NCI-H146 (cell line): ENCODE measurements around the gene MAGOH.
"Not testable (repeated sequence)": the region's sequence is repeated elsewhere in the genome, so short reads cannot be mapped to it uniquely, and the experiment has no call there.

Experiments
- DNase-seq: peaks from one replicate; lab custom pipeline; 2025; lab: John Stamatoyannopoulos, UW

MAGOH gene

GRCh38 chr1:53220171-53220961 lies 18.0 kb downstream of the MAGOH start, which contains the start of gene CZIB:
TSS of gene CZIB (minus strand) at chr1:53220634. CDS start at chr1:53220575, 59 bp downstream.
- DNase-seq: peak; percentile 96

- no peak for DNase-seq
Observed at GRCh38 chr1:53219711-53220110, 18.6 kb downstream of the MAGOH start.

GRCh38 chr1:53218201-53218600 lies 20.1 kb downstream of the MAGOH start:
- DNase-seq: no peak

GRCh38 chr1:53214376-53214940 lies 23.9 kb downstream of the MAGOH start:
- DNase-seq: no peak

GRCh38 chr1:53210954-53211353 lies 27.4 kb downstream of the MAGOH start:
- no peak for DNase-seq

- no peak for DNase-seq
Observed at GRCh38 chr1:53210352-53210751, 28.0 kb downstream of the MAGOH start.

GRCh38 chr1:53207726-53208125 lies 30.6 kb downstream of the MAGOH start:
- DNase-seq: no peak

- DNase-seq: no peak
Observed at GRCh38 chr1:53206735-53207379, 31.5 kb downstream of the MAGOH start.

- not testable (repeated sequence) for DNase-seq
Observed at GRCh38 chr1:53206083-53206685, 32.1 kb downstream of the MAGOH start.

- not testable (repeated sequence) for DNase-seq
Observed at GRCh38 chr1:53205496-53205895, 32.8 kb downstream of the MAGOH start.

GRCh38 chr1:53203466-53203865 lies 34.9 kb downstream of the MAGOH start:
- DNase-seq: no peak

GRCh38 chr1:53198241-53198651 lies 40.1 kb downstream of the MAGOH start:
- no peak for DNase-seq

- DNase-seq: no peak
Observed at GRCh38 chr1:53197291-53198200, 40.8 kb downstream of the MAGOH start.

- DNase-seq: peak; percentile 95
Observed at GRCh38 chr1:53196485-53197290, 41.6 kb downstream of the MAGOH start, which contains the start of gene CPT2. TSS of gene CPT2 (plus strand) at chr1:53196824. CDS start at chr1:53196944, 120 bp downstream.

- peak; percentile 16 for DNase-seq
Observed at GRCh38 chr1:53196017-53196484, 42.3 kb downstream of the MAGOH start.

- no peak for DNase-seq
Observed at GRCh38 chr1:53195246-53196016, 42.9 kb downstream of the MAGOH start.

- DNase-seq: no peak
Observed at GRCh38 chr1:53190210-53190611, 48.1 kb downstream of the MAGOH start.

GRCh38 chr1:53189061-53189460 lies 49.3 kb downstream of the MAGOH start:
- DNase-seq: no peak

- DNase-seq: no peak
Observed at GRCh38 chr1:53188099-53188498, 50.2 kb downstream of the MAGOH start.

- no peak for DNase-seq
Observed at GRCh38 chr1:53187401-53187800, 50.9 kb downstream of the MAGOH start.
